H1 (cell line): ENCODE results near the gene OBSCN.

Experiments
- EP300 ChIP-seq, 2 experiments: IDR thresholded peaks; 1 replicate in 1 of 2; 2 replicates in 1 of 2; pipeline ENCODE4 v1.6.1; 2011 to 2012; ENCODE audit warnings: low read depth in 2 of 2, low read length in 2 of 2, mild to moderate bottlenecking in 2 of 2, borderline replicate concordance in 1 of 2, inconsistent platforms in 1 of 2, moderate library complexity in 1 of 2
- KDM1A ChIP-seq: fragments of 200-600, 300-600 bp; sonication (generic); IDR thresholded peaks from 2 replicates; pipeline ENCODE4 v1.7.1; 2016; ENCODE audit warnings: mild to moderate bottlenecking, low read length, borderline replicate concordance
- POLR2AphosphoS5 ChIP-seq: IDR thresholded peaks from 2 replicates; pipeline ENCODE4 v1.6.1; 2011; ENCODE audit warnings: low read depth, low read length
- RAD21 ChIP-seq, 2 experiments: IDR thresholded peaks in 1 of 2; conservative IDR thresholded peaks in 1 of 2; 2 replicates each; pipeline ENCODE4 v1.6.1; 2011; ENCODE audit warnings: low read depth in 2 of 2, low read length in 2 of 2, improper control_type of control experiment in 1 of 2, inconsistent platforms in 1 of 2, mild to moderate bottlenecking in 1 of 2, moderate library complexity in 1 of 2
- TAF1 ChIP-seq: IDR thresholded peaks from 2 replicates; pipeline ENCODE4 v1.6.1; 2011; ENCODE audit warnings: mild to moderate bottlenecking, low read depth, low read length
- YY1 ChIP-seq: IDR thresholded peaks from 2 replicates; pipeline ENCODE4 v1.6.1; 2011; ENCODE audit warnings: low read depth, mild to moderate bottlenecking, low read length
- TF ChIP-seq, protein P1 (sequence below), 3 experiments: IDR thresholded peaks; 1 replicate in 2 of 3; 2 replicates in 1 of 3; pipeline versions ENCODE4 v1.5.1 to v1.6.1; 2011; ENCODE audit warnings: low read length in 3 of 3, mild to moderate bottlenecking in 3 of 3, inconsistent platforms in 2 of 3, low read depth in 1 of 3, moderate library complexity in 1 of 3; ENCODE audit not compliant: insufficient read depth in 1 of 3; ENCODE audit errors: control extremely low read depth in 1 of 3

DNA sequence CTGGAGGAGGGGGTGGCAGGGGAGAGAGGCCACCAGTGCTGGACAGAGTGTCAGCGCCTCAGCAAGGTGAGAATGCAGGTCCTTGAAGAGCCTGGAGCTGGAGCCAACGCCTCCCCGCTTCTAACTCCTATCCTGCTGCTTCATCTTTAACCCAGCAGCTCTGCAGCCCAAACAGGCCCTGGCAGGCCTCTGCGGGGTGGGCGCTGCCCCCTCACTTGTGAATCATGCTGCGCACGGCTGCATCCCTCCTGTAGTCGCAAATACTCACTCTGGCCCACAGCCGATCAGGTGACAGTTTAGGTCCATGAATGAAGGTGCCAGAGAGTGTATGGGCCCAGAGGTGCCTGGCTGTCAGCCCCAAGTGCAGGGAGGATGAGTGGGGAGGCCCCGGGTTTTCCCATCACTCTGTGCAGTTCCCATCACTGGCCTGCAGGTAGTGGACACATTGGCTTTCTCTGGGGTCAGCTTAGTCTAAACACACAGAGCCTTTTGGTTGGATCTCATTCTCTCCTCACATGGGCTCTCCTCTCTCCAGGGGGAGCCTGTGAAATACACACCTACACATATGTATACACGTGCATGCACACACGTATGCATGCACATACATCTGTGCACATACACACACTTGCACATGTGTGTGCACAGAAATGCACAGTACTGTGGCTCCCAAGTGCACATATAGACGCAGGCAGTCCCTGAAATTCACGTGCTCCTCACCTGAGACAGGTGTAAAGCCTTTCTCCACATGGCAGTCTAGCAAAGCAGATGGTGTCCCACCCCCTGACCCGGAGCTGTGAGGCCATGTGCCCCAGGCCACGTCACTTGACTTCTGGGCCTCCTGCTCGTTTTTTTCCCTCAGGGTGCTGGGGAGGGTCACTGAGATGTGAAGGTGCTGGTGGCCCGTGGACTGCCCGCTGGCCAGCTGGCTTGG is 146.8 kb downstream of the OBSCN start:
- TF ChIP-seq POLR2AphosphoS5, result no peak
- TF ChIP-seq, protein P1, sequence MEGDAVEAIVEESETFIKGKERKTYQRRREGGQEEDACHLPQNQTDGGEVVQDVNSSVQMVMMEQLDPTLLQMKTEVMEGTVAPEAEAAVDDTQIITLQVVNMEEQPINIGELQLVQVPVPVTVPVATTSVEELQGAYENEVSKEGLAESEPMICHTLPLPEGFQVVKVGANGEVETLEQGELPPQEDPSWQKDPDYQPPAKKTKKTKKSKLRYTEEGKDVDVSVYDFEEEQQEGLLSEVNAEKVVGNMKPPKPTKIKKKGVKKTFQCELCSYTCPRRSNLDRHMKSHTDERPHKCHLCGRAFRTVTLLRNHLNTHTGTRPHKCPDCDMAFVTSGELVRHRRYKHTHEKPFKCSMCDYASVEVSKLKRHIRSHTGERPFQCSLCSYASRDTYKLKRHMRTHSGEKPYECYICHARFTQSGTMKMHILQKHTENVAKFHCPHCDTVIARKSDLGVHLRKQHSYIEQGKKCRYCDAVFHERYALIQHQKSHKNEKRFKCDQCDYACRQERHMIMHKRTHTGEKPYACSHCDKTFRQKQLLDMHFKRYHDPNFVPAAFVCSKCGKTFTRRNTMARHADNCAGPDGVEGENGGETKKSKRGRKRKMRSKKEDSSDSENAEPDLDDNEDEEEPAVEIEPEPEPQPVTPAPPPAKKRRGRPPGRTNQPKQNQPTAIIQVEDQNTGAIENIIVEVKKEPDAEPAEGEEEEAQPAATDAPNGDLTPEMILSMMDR (IDR thresholded peaks at IDR 0.05; ENCODE audit: control extremely low read depth in 1 of 3, insufficient read depth in 1 of 3, low read depth in 1 of 3, low read length in 3 of 3), result no peak
- no peak for TF ChIP-seq RAD21 (IDR thresholded peaks at IDR 0.05 in 1 of 2, conservative IDR thresholded peaks at IDR 0.05 in 1 of 2; ENCODE audit: low read depth in 2 of 2, low read length in 2 of 2)
- no peak for TF ChIP-seq YY1
- TF ChIP-seq KDM1A, result no peak
- no peak for TF ChIP-seq TAF1
- TF ChIP-seq EP300 (IDR thresholded peaks at IDR 0.05; ENCODE audit: borderline replicate concordance in 1 of 2, low read depth in 2 of 2, low read length in 2 of 2), result no peak
